Epithelial cell of proximal tubule (primary cell): ENCODE results near the gene PLCD4. TPM values are rescaled to one million over a fixed set of nuclear protein-coding genes. Genes with fewer than 3 reads are reported as not detected.
A peak's percentile ranks its signal among the peaks of the same experiment; 100 is the strongest.

Experiments
- DNase-seq: peaks from one replicate; pipeline ENCODE4 v3.0.0-alpha.2; 2011; ENCODE audit warnings: low read depth
- H3K4me3 ChIP-seq: 2 replicates; pipeline ENCODE4 v1.5.1; 2011; ENCODE audit warnings: low read depth, mild to moderate bottlenecking, low read length
- total RNA-seq: library from RNA; depleted of rRNA; stranded (reverse); fragments of >200 nt; gene quantifications from 2 replicates; pipeline ENCODE4 v1.2.3, GENCODE V29; 2015
- TF ChIP-seq, protein P1 (sequence below): conservative IDR thresholded peaks from 2 replicates; pipeline ENCODE4 v1.5.1; 2012; ENCODE audit warnings: low read depth, mild to moderate bottlenecking, low read length

PLCD4 gene
- total RNA-seq, 1 donor from 2014 or later = 0.29 TPM

DNA sequence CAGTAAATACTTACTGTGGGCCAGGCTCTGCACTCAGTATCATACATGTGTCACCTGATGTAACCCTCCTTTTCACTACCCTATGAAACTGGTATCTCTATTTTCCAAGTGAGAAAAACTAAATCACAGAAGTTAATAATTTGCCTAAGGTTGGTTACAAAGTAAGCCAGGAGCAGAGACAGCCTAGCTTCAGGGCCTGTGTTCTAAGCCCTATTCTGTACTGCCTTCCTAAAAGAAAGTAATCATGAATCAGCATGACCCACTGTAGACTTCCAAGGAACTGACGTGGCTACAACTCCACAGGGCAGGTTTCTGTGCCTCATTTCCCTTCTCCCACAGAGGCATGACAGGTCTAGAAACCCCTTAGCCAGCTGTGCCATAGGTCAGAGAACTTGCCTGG, 37.4 kb downstream of the PLCD4 start:
- H3K4me3 ChIP-seq = no peak overlapping the region
- DNase-seq = peak; percentile 97
- TF ChIP-seq, protein P1, sequence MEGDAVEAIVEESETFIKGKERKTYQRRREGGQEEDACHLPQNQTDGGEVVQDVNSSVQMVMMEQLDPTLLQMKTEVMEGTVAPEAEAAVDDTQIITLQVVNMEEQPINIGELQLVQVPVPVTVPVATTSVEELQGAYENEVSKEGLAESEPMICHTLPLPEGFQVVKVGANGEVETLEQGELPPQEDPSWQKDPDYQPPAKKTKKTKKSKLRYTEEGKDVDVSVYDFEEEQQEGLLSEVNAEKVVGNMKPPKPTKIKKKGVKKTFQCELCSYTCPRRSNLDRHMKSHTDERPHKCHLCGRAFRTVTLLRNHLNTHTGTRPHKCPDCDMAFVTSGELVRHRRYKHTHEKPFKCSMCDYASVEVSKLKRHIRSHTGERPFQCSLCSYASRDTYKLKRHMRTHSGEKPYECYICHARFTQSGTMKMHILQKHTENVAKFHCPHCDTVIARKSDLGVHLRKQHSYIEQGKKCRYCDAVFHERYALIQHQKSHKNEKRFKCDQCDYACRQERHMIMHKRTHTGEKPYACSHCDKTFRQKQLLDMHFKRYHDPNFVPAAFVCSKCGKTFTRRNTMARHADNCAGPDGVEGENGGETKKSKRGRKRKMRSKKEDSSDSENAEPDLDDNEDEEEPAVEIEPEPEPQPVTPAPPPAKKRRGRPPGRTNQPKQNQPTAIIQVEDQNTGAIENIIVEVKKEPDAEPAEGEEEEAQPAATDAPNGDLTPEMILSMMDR = no peak

DNA sequence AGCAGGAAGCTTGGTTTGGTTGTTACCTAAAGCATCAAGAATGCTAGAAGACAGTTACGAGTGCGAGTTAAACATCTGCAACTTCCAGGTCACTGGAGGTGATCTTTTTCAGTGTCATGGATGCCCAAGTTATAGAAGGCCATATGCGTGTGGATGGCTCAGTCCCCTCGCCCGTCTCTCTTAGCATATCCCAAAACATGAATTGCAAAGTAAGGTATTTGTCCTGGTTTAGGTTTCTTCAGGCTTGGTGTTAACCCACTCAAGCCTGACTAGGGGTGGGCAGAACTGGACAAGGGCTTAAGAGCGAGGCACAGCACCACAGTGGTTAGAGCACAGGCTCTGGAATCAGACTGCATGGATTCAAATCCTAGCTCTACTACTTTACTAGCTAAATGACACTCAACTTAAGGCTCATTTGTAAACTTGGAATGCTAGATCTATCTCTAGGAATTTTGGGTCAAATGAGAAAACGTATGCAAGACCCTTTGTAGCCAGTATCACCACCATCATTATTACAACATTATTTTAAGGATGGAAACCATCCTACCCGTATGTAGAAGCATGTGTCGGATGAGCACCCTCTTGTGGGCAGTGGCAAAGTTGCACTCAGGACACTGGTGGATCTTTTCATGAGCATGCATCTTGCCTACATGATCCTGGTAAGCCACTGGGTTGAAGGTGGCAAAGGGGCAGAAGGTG, 40.5 kb downstream of the PLCD4 start:
- TF ChIP-seq, protein P1 = peak; percentile 89
- DNase-seq = no peak

DNA sequence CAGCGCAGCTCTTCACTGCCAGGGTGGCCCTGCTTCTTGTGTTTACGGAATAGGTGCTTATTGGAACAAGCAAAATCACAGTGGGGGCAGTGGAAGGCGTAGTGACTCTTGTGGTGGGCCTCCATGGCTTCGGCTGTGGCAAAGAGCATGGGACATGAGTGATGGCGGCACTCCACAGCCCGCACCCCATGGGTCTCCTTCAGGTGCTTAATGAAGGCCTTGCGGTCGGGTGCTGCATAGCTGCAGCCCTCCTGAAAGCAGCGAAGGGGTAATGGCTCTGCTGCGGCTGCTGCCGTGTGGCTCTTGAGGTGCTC, 41.0 kb downstream of the PLCD4 start:
- TF ChIP-seq, protein P1 = no peak
- H3K4me3 ChIP-seq = no peak overlapping the region
- no peak for DNase-seq

More for the DNA sequence above, 40.5 kb downstream of the PLCD4 start:
- H3K4me3 ChIP-seq = no peak overlapping the region

DNA sequence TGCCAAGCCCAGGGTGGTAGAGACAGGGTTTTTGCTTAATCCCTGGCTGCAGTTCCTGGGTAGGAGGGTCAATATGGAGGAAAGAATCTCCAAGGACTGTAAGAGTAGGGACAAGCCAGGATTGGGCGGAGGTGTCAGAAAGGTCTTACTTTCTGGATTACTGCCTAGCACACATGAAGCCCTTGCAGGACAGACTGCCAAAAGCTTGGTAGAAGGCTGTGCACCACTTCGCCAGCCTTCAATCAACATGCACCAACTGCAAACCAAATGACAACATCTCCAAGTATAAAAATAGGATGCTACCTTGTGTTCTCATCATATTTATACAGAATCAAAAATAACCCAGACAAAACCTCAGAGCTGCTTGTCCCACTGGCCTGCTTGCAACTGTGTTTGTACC, 48.1 kb downstream of the PLCD4 start:
- no peak for DNase-seq
- no peak overlapping the region for H3K4me3 ChIP-seq
- TF ChIP-seq, protein P1 = no peak

DNA sequence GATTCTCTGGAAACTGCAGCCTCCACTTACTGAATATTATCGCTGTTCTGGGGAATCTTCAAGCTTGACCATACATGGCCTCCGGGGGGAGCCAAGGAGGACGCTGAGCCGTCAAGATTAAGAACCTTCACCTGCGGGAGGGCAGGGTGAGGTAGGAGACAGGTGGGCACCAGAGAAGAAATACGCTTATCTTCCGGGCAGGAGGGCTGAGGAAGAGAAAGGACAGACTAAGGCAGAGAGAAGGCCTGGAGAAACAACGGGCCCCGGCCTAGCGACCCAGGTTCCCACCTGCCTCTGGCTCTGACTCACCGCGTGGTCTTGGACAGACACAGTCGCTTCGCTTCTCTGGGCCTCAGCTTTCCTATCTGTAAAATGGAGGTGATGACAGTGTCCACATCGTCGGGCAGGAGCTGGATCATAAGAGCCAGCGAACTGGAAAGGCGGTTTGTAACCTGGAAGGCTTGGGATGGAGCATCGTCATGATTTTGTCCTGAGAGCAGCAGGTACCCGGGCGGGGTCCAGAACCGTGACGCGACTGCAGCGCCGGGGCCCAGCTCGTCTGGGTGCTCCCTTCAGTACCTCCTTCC, 51.1 kb downstream of the PLCD4 start:
- no peak for DNase-seq
- TF ChIP-seq, protein P1 = peak; percentile 58
- peak overlapping the region; percentile 99 for H3K4me3 ChIP-seq

DNA sequence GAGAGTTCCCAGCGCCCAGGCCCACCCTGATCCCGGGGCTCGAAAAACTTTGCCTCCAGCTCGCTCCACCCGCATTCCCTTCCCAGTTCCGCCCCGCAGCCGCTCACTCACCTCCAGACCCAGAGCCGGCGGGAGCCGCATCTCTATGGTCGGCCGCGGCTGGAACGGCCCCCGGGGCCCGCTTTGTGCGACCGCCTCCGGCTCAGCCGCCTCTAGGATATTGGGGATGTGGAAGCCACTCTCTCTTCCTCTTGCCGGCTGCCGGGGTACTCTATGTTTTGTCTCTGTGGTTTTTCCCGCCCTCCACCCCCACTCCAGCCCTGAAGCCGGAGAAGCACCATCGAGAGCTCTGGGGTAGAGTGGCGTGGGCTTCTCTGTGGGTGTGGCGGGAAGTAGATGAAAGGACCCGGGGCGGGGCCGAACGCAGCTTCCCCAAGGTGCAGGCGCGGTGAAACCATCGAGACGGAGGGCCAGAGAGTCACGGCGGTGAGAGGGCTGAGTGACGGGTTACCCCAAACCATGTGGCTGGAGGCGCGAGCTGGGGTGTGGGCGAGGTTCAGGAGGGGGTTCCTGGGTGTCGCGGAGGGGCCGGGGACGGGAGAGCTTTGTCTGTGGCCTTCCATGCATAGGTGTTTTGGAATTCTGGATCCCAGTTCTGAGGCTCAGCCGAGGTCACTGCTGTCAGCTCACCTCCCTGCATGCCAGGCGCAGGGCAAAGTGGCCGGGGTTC, 51.7 kb downstream of the PLCD4 start, which contains the start of the genes BCS1L and ZNF142:
BCS1L (plus strand) TSS at position 426 of the 730 bp plus-strand sequence. CDS start 1,305 bp downstream, outside the sequence.
ZNF142 (minus strand) TSS at position 366 of the 730 bp plus-strand sequence. CDS start 3,194 bp downstream, outside the sequence.
- DNase-seq = no peak
- H3K4me3 ChIP-seq = peak within 1 kb of the TSS; percentile 99
- TF ChIP-seq, protein P1 = no peak
